ENCODE results near the gene CCDC34. TPM values are rescaled to one million over a fixed set of nuclear protein-coding genes. Genes with fewer than 3 reads are reported as not detected.

CCDC34 gene
- polyA plus RNA-seq, 1 donor from 2014 or later = 13.3 TPM

- H3F3A ChIP-seq (ENCODE audit: insufficient read depth, low read length, poor library complexity, severe bottlenecking) = no peaks in the 10 kb centered on the region
- H2AFZ ChIP-seq (ENCODE audit: low read depth, low read length) = no peak overlapping the region
- TF ChIP-seq EZH2 (IDR thresholded peaks at IDR 0.05; ENCODE audit: borderline replicate concordance, insufficient read depth, low read length, poor library complexity, severe bottlenecking) (no peak), CTCF (IDR thresholded peaks at IDR 0.05; ENCODE audit: poor library complexity, severe bottlenecking) (no peak), TAF1 (IDR thresholded peaks at IDR 0.05; ENCODE audit: low read depth) (no peak), MXI1 (conservative IDR thresholded peaks at IDR 0.05; ENCODE audit: poor library complexity, severe bottlenecking) (no peak), POLR2AphosphoS5 (IDR thresholded peaks at IDR 0.05) (no peak), RAD21 (conservative IDR thresholded peaks at IDR 0.05) (no peak), EP300 (conservative IDR thresholded peaks at IDR 0.05; ENCODE audit: poor library complexity, severe bottlenecking) (no peak)
- TF ChIP-seq, protein P1, sequence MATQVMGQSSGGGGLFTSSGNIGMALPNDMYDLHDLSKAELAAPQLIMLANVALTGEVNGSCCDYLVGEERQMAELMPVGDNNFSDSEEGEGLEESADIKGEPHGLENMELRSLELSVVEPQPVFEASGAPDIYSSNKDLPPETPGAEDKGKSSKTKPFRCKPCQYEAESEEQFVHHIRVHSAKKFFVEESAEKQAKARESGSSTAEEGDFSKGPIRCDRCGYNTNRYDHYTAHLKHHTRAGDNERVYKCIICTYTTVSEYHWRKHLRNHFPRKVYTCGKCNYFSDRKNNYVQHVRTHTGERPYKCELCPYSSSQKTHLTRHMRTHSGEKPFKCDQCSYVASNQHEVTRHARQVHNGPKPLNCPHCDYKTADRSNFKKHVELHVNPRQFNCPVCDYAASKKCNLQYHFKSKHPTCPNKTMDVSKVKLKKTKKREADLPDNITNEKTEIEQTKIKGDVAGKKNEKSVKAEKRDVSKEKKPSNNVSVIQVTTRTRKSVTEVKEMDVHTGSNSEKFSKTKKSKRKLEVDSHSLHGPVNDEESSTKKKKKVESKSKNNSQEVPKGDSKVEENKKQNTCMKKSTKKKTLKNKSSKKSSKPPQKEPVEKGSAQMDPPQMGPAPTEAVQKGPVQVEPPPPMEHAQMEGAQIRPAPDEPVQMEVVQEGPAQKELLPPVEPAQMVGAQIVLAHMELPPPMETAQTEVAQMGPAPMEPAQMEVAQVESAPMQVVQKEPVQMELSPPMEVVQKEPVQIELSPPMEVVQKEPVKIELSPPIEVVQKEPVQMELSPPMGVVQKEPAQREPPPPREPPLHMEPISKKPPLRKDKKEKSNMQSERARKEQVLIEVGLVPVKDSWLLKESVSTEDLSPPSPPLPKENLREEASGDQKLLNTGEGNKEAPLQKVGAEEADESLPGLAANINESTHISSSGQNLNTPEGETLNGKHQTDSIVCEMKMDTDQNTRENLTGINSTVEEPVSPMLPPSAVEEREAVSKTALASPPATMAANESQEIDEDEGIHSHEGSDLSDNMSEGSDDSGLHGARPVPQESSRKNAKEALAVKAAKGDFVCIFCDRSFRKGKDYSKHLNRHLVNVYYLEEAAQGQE (IDR thresholded peaks at IDR 0.05; ENCODE audit: borderline replicate concordance) = no peak
- no peak overlapping the region for H3K4me2 ChIP-seq (ENCODE audit: low read length)
- no peak overlapping the region for H3K27ac ChIP-seq (ENCODE audit: low read length)
- H3K79me2 ChIP-seq (replicated peaks; ENCODE audit: insufficient read depth, low read length) = no peaks in the 10 kb centered on the region
- H3K27me3 ChIP-seq (ENCODE audit: insufficient read depth, low read depth, low read length) = no peaks in the 10 kb centered on the region
- H3K36me3 ChIP-seq (ENCODE audit: insufficient read depth, low read length) = no peaks in the 10 kb centered on the region
- H3K9me3 ChIP-seq (ENCODE audit: low read length) = no peaks in the 10 kb centered on the region
- no peaks in the 10 kb centered on the region for H3K9me2 ChIP-seq (ENCODE audit: insufficient read depth, low read length)
- no peaks in the 10 kb centered on the region for H4K20me1 ChIP-seq (ENCODE audit: insufficient read depth)
- H3K9ac ChIP-seq (ENCODE audit: low read length) = no peak overlapping the region
- H3K4me3 ChIP-seq (ENCODE audit: low read length) = no peak overlapping the region
Observed at GRCh38 chr11:27291954-27292636, 70.9 kb downstream of the CCDC34 start.

DNA sequence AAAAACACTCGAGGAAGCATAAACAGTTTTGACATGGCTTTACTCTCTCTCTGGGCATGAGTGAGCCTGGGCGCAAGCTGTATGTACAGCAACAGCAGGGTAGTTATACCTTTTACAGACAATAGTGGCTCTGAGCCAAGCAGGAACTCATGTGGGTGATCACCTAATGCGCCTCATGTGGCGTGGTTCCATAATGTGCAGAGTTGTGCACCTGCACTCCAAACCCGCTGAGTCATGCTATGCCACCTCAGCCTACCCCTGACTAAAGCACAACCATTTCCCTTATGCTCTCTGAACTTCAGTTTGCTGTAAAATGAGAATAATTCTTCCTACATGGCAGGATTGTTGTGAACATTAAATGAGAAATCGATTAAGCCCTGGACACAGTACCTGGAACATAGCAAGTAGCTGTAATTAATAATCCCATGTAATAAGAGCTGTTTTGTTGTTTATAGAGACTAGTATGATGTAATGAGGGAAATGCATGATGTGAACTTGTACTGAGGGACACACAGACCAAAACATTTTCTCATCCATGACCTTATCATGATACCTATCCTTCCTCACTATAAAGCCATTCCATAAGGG, 71.6 kb downstream of the CCDC34 start:
- no peak overlapping the region for H3K9ac ChIP-seq (ENCODE audit: low read length)
- no peaks in the 10 kb centered on the region for H4K20me1 ChIP-seq (ENCODE audit: insufficient read depth)
- no peak overlapping the region for H3K27ac ChIP-seq (ENCODE audit: low read length)
- H3K27me3 ChIP-seq (ENCODE audit: insufficient read depth, low read depth, low read length) = no peaks in the 10 kb centered on the region
- H2AFZ ChIP-seq (ENCODE audit: low read depth, low read length) = no peak overlapping the region
- no peaks in the 10 kb centered on the region for H3K36me3 ChIP-seq (ENCODE audit: insufficient read depth, low read length)
- H3F3A ChIP-seq (ENCODE audit: insufficient read depth, low read length, poor library complexity, severe bottlenecking) = no peaks in the 10 kb centered on the region
- H3K4me2 ChIP-seq (ENCODE audit: low read length) = no peak overlapping the region
- no peaks in the 10 kb centered on the region for H3K9me3 ChIP-seq (ENCODE audit: low read length)
- no peaks in the 10 kb centered on the region for H3K9me2 ChIP-seq (ENCODE audit: insufficient read depth, low read length)
- no peak for TF ChIP-seq EP300 (conservative IDR thresholded peaks at IDR 0.05; ENCODE audit: poor library complexity, severe bottlenecking)
- no peak for TF ChIP-seq TAF1 (IDR thresholded peaks at IDR 0.05; ENCODE audit: low read depth)
- no peak for TF ChIP-seq SMC3 (conservative IDR thresholded peaks at IDR 0.05; ENCODE audit: poor library complexity)
- no peak for TF ChIP-seq EZH2 (IDR thresholded peaks at IDR 0.05; ENCODE audit: borderline replicate concordance, insufficient read depth, low read length, poor library complexity, severe bottlenecking)
- no peak for TF ChIP-seq POLR2AphosphoS5 (IDR thresholded peaks at IDR 0.05)
- no peak for TF ChIP-seq MXI1 (conservative IDR thresholded peaks at IDR 0.05; ENCODE audit: poor library complexity, severe bottlenecking)
- no peak for TF ChIP-seq RAD21 (conservative IDR thresholded peaks at IDR 0.05)
- TF ChIP-seq, protein P1 (IDR thresholded peaks at IDR 0.05; ENCODE audit: borderline replicate concordance) = no peak
- no peak for TF ChIP-seq CTCF (IDR thresholded peaks at IDR 0.05; ENCODE audit: poor library complexity, severe bottlenecking)
- H3K79me2 ChIP-seq (replicated peaks; ENCODE audit: insufficient read depth, low read length) = no peaks in the 10 kb centered on the region
- H3K4me3 ChIP-seq (ENCODE audit: low read length) = no peak overlapping the region

Measured in neural cell (in vitro differentiated cells).